ENCODE results near the gene VSIG8.
"Not testable (repeated sequence)": the region's sequence is repeated elsewhere in the genome, so short reads cannot be mapped to it uniquely, and the experiment has no call there.

VSIG8 gene

GRCh38 chr1:159862557-159862956 lies at the start of gene VSIG8:
VSIG8 (minus strand) TSS chr1:159862657; CDS start chr1:159862521, 136 bp downstream.
- no peak for DNase-seq

GRCh38 chr1:159911326-159912070 lies 49.0 kb upstream of the VSIG8 start:
- no peak for DNase-seq

GRCh38 chr1:159908031-159908940 lies 45.8 kb upstream of the VSIG8 start:
- DNase-seq = no peak

- DNase-seq = no peak
Observed at GRCh38 chr1:159906960-159907359, 44.5 kb upstream of the VSIG8 start.

GRCh38 chr1:159904036-159904435 lies 41.6 kb upstream of the VSIG8 start:
- DNase-seq = not testable (repeated sequence)

- DNase-seq = no peak
Observed at GRCh38 chr1:159902541-159902940, 40.1 kb upstream of the VSIG8 start.

- DNase-seq = no peak
Observed at GRCh38 chr1:159900755-159901360, 38.4 kb upstream of the VSIG8 start.

- no peak for DNase-seq
Observed at GRCh38 chr1:159900086-159900680, 37.7 kb upstream of the VSIG8 start, which contains the start of gene CFAP45. CFAP45 (minus strand) TSS chr1:159900165; CDS start chr1:159900098, 67 bp downstream.

GRCh38 chr1:159899634-159900033 lies 37.2 kb upstream of the VSIG8 start:
- DNase-seq = not testable (repeated sequence)

- no peak for DNase-seq
Observed at GRCh38 chr1:159898527-159898926, 36.1 kb upstream of the VSIG8 start.

GRCh38 chr1:159897962-159898361 lies 35.5 kb upstream of the VSIG8 start:
- no peak for DNase-seq

- DNase-seq = no peak
Observed at GRCh38 chr1:159896546-159896930, 34.1 kb upstream of the VSIG8 start.

- no peak for DNase-seq
Observed at GRCh38 chr1:159895836-159896545, 33.5 kb upstream of the VSIG8 start.

GRCh38 chr1:159895286-159895685 lies 32.8 kb upstream of the VSIG8 start:
- DNase-seq = no peak

- DNase-seq = no peak
Observed at GRCh38 chr1:159892944-159893343, 30.5 kb upstream of the VSIG8 start.

- peak; percentile 74 for DNase-seq
Observed at GRCh38 chr1:159891275-159892157, 29.1 kb upstream of the VSIG8 start.

GRCh38 chr1:159890390-159890789 lies 27.9 kb upstream of the VSIG8 start:
- DNase-seq = no peak

- DNase-seq = no peak
Observed at GRCh38 chr1:159889821-159890252, 27.4 kb upstream of the VSIG8 start.

- no peak for DNase-seq
Observed at GRCh38 chr1:159889202-159889601, 26.7 kb upstream of the VSIG8 start.

GRCh38 chr1:159884296-159884695 lies 21.8 kb upstream of the VSIG8 start:
- DNase-seq = no peak

- DNase-seq = no peak
Observed at GRCh38 chr1:159883134-159883533, 20.7 kb upstream of the VSIG8 start.
